ENCODE results near the gene PCSK2. TPM values are rescaled to one million over a fixed set of nuclear protein-coding genes. Genes with fewer than 3 reads are reported as not detected.

PCSK2 gene
- polyA plus RNA-seq, 3 donors: not detected

DNA sequence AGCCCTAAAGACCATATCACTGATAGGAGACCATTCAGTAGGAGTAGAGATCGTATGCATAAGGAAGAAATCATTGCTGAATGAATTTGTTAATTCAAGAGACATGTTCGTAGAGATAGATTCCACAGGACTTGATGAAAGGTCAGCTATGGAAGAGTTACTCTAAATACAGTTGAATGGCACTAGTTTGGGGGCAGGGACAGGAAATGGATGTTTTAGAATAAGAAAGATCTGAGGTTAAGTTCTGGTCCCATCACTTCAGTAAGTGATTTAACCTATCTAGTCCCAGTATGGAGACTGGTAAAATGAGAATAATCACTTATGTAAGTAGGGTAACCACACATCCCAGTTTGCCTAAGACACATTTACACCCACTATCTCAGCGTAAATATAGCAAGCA lies 307.2 kb downstream of the PCSK2 start:
- Histone ChIP-seq H3K4me2 (replicated peaks; ENCODE audit: extremely low read depth, low read length, poor library complexity, severe bottlenecking) (no peak overlapping the region), H4K20me1 (ENCODE audit: insufficient read depth, low read length) (no peaks in the 10 kb centered on the region), H3K36me3 (replicated peaks in 1 of 2; ENCODE audit: control insufficient read depth in 1 of 2, insufficient read depth in 2 of 2, low read length in 2 of 2) (no peaks in the 10 kb centered on the region), H3K27ac (ENCODE audit: low read depth in 1 of 2, low read length in 2 of 2) (no peak overlapping the region), H3K79me2 (ENCODE audit: insufficient read depth, low read length) (no peaks in the 10 kb centered on the region), H3K9me3 (replicated peaks in 1 of 2; ENCODE audit: control insufficient read depth in 1 of 2, insufficient read depth in 1 of 2, low read length in 2 of 2) (peaks cover 0 to 7% of the 10 kb centered on the region in 2 donors), H3K4me1 (ENCODE audit: control insufficient read depth in 1 of 2, insufficient read depth in 2 of 2, low read length in 2 of 2) (peaks cover 10 to 12% of the 10 kb centered on the region in 2 donors), H3K4me3 (replicated peaks in 1 of 3; ENCODE audit: low read depth in 2 of 3, low read length in 3 of 3) (no peak overlapping the region), H3K9ac (ENCODE audit: insufficient read depth, low read length, poor library complexity, severe bottlenecking) (no peak overlapping the region), H2AFZ (ENCODE audit: insufficient read depth, low read depth, low read length, poor library complexity, severe bottlenecking) (no peak overlapping the region), H3K27me3 (ENCODE audit: control insufficient read depth in 2 of 2, insufficient read depth in 2 of 2, low read length in 2 of 2) (peaks cover 10 to 20% of the 10 kb centered on the region in 2 donors)
- intact Hi-C loops (cut with micrococcal nuclease): loop anchor here in 1 of 2 donors (10.0 kb wide), 1 partner anchor 361 kb away; no protein-coding TSS in a partner anchor
- Mint-ChIP-seq H3K4me3 (no peak overlapping the region), H3K4me1 (peaks cover 14% of the 10 kb centered on the region), H3K27ac (peak overlapping the region in 1 of 7 donors; percentile 34), H3K9me3 (peaks cover 0 to 5% (median 0%) of the 10 kb centered on the region in 7 donors), H3K27me3 (ENCODE audit: low read depth in 3 of 3) (peaks cover 16 to 19% (median 18%) of the 10 kb centered on the region in 3 donors), H3K36me3 (no peaks in the 10 kb centered on the region)
- TF ChIP-seq, protein P1, sequence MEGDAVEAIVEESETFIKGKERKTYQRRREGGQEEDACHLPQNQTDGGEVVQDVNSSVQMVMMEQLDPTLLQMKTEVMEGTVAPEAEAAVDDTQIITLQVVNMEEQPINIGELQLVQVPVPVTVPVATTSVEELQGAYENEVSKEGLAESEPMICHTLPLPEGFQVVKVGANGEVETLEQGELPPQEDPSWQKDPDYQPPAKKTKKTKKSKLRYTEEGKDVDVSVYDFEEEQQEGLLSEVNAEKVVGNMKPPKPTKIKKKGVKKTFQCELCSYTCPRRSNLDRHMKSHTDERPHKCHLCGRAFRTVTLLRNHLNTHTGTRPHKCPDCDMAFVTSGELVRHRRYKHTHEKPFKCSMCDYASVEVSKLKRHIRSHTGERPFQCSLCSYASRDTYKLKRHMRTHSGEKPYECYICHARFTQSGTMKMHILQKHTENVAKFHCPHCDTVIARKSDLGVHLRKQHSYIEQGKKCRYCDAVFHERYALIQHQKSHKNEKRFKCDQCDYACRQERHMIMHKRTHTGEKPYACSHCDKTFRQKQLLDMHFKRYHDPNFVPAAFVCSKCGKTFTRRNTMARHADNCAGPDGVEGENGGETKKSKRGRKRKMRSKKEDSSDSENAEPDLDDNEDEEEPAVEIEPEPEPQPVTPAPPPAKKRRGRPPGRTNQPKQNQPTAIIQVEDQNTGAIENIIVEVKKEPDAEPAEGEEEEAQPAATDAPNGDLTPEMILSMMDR (IDR thresholded peaks at IDR 0.05): no peak
- WGBS (ENCODE audit: insufficient coverage): 100% methylated on average over 1 of the region's 3 CpGs
- DNase-seq: no peak

Small RNA genes lying within 50 kb of the gene (small RNA-seq; reads per million reads assigned to genes)
- gene AL359511.1 (ENCODE audit: insufficient read length, low read depth): not detected
- gene RNU1-131P (ENCODE audit: insufficient read length, low read depth): not detected
- gene RNU6-27P (ENCODE audit: insufficient read length, low read depth): 0.71 reads per million

All from CD14-positive monocyte (primary cell).